Activated CD4-positive, alpha-beta T cell treated with anti-CD3 and anti-CD28 coated beads for 1 hour (primary cell): ENCODE data around the gene TM7SF2.

ENCODE experiments used
- DNase-seq: peaks from one replicate; pipeline ENCODE4 v3.0.0-alpha.2; 2020

Gene TM7SF2

DNA sequence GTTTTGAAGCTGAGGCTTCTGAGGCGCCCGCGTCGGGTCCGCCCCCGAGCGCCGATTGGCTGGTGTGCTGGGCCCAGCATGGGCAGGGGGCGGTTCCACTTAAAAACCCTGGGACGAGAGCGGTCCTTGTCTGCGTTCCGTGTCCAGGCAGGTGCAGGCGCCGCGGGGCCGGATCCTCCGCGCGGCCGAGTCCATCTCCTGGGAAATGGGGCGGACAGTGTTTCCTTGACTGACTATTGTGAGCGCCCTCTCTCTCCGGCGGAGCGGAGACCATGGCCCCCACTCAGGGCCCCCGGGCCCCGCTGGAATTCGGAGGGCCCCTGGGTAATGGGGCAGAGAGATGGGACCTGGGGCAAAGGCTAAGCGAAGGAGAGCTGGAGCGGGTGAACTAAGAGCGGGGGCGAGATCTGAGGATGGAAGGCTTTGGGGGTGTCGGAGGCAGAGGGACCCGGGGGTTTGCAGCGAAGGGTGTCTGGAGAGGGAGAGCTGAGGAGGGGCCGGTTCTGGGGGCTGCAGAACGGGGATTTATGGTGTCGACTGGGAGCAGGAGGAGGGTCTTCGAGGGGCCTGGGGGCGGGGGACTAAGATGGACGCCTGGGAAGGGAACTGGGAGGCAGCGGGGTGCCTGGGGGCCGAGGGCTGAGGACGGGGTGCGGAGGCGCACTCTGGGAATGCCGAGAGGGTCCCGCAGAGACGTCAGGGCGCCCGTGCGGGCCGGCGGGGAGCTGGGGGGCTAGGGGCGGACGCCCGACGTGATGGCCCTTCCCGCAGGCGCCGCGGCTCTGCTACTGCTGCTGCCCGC lies at the start of gene TM7SF2:
Gene TM7SF2 (plus strand): TSS at position 129 of the 802 bp plus-strand sequence. CDS start 144 bp downstream, at position 273.
- DNase-seq = peak; percentile 88

DNA sequence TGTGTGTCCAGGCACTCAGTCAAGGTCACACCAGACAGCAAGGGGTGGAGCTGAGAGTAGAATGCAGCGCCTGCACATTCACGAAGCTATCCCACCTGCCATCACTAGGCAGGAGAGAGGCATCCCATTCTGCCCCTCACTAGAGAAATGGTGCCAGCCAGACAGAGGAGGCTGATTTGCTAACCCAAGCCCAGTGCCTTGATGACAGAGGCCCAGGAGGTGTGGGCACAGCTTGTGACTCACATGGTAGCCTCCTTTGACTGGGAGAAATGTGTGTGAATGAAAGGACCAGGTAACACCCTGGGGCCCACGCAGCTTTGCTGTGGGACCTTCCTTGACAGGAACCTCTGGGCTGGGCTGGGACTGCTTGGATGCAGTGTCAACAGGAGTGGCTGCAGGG lies 48.1 kb upstream of the TM7SF2 start:
- no peak for DNase-seq

DNA sequence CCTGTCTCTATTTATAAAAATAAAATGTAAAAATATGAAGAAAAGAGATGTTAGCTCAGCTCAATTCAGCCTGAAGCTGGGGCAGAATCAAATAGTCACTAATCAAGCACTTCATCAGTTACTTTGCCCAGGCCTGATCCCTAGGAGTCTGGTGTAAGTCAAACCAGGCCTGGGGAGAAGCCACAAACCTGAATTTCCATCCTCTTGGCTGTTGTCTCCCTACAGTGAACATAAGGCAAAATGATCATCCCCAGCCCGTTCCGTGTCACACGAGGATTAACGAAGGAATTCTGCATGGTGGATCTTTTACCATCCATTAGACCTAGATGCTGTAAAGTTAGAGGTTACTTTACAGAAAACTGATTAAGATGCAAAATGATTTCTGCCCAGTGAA lies 46.8 kb upstream of the TM7SF2 start:
- DNase-seq = no peak

DNA sequence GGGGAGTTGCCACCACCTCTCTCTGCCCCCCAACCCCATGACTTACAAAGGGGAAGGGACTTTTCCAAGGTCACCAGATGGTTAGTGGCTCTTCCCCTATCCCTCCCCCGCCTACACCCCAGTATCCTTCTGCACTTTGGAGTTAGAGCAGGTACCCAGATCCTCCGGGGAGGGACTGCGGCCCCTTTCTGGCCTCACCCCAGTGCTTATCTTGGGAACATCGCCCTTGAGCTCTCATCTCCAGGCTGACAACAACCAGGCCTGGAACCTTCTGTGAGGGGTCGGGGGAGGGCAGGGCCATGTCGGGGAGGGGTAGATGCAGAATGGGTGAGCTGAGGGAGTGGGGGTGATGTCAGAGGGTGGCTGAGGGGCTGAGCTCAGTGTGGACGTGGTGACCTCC lies 45.8 kb upstream of the TM7SF2 start:
- no peak for DNase-seq

DNA sequence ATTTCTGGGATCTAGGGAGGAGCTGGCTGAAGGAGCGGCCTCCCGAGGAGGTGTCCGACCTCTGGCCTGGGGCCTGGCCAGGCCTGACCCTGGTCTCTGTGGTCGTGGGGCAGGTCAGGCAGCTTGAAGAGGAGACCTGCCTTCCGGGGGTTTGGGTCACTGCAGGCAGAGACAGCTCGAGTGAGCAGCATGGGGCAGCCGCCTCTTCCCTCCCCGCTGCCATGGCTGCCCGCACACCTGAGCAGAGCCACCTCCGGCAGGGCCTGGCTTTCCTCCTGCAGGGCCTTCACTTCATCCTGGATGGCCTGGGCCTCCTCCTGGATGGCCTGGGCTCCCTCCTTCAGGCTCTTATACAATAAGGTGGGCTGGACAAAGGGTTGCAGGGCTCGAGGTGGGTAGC lies 45.4 kb upstream of the TM7SF2 start:
- DNase-seq = no peak

DNA sequence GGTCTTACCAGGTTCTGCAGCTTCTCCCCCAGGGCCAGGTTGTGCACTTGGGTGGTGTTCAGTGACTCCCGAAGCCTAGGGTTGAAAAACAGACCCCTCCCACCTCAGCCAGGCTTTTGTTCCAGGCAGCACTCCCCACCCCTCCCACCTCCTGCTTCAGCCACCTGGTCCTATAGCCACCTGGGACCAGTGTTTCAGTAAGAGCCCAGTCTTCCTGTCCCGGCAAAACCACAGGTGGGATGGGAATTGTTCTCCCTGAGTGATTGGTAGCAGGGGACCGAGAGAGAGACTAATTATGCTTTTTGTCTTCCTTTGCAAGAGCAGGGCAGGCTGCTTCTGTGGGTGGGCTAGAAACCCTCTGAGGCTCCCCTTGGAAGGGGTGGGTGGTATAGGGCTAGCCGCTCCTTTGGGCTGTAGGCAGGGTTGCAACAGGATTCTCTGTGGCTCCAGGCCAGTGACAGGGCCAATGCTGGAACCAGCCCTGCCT lies 44.8 kb upstream of the TM7SF2 start:
- no peak for DNase-seq

DNA sequence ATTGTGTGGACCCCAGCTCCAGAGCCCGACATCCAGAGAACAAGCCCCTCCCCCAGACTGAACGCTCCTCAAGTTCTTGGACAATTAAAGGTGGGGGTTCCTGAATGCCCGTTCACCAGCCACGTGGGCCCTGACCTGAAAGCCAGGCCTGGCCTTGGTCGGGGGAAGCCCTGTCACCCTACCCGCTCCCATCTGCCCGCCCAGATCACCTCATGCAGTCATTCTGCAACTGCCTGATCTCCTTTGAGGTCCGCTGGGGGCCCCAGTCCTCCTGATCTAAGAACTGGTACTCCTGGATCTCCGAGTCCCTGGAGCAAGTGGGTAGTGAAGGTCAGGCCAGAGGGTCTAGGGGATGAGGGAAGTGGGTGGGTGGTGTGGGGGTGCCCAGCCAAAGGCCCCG lies 44.2 kb upstream of the TM7SF2 start:
- no peak for DNase-seq

DNA sequence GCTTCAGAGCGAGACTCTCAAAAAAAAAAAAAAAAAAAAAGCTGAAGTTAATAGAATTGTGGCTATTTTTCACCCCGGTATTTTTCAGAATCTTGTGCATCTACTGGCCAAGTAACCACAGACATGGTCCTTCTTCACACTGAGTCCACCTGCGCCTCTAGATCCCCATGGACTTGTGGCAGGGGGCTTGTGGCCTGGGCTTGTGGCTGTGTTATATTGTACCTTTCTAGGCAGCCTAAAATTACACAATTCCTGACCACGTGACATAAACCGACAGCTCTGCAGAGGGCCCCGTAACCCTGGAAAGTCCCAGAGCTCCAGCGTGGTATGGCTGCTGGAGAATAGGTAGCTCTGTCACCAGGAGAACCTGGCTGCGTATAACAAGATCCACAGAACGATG lies 42.5 kb upstream of the TM7SF2 start:
- no peak for DNase-seq

DNA sequence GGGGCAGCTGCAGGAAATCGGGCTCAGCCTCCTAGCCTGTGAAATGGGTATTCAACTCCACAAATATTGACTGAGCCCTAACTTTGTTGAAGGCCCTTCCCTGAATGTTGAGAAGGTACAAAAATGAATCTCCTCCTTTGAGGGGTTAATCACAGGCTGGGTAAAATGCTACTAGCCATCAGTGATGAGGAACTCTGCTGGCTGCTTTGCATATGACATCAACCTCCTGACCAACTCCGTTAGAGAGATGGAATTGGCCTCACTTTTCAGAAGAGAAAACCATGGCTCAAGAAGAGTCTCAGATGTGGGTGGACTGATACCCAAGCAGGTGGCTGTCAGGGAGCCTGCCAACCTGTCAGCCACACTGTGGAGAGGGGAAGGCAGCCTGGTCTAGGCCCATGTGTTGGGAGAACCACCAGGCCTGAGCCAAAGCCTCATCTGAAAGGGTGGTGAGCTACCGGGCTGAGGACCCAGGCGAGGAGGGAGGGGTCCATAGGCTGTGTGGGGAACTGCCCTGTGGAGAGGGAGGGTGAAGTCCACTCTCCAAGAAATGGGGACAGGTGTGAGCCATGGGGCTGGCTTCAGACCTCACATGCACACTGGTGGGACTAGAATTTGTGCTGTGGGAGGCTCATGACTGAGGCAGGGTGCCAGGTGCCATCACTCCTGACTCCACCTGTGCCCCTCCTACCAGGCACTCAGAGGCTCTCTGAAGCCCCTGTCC lies 39.6 kb upstream of the TM7SF2 start:
- DNase-seq = no peak

DNA sequence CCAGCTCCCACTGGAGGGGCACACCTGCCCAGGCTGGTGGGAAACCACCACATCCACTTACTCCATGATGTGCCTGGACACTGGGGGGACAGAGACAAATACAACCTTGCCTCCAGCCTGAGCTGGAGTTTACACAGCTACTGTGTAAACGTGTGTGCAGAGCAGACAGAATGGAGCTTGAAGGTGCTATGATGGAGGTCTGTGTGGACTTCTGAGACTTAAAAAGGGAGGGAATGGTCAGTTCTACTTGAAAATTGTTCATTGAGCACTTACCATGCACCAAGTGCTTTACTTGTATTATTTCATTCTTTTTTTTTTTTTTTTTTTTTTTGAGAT lies 39.1 kb upstream of the TM7SF2 start:
- DNase-seq = no peak

DNA sequence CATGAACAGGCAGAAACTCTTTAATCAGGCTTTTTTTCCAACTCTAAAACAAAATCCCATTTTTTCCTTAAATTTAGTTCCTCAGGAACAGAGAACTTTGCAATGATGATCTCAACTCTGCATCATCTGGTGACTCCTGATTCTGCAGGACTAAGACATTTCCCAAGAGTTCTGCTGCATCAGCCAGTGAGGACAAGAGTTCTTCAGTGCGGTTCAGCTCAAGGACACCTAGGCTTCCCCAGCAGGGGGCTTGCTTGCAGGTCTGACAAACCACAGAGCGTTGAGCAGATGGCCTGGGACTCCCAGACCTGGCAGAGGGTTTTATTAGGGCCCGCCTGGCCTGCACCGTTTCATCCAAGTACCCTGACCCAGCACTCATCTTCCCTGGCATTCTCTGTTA lies 34.2 kb upstream of the TM7SF2 start:
- DNase-seq = no peak

DNA sequence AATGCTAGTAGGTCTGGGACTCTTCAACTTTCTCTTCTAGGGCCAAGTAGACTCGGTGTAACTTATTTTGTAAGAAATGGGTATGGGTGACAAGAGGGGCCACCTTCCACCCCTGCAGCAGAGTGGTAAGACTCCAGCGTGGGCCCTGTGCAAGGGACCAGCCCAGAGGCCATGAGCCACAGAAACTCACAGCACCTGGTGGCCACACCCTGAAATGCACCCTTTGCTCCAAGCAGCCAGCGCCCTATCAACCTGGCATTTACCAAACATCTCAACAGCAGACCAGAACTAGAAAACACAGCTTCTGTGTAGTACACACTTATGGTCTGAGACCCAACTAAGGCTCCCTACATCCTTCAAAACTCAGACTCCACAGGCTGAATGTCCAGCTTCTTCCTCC lies 33.5 kb upstream of the TM7SF2 start:
- peak; percentile 61 for DNase-seq

DNA sequence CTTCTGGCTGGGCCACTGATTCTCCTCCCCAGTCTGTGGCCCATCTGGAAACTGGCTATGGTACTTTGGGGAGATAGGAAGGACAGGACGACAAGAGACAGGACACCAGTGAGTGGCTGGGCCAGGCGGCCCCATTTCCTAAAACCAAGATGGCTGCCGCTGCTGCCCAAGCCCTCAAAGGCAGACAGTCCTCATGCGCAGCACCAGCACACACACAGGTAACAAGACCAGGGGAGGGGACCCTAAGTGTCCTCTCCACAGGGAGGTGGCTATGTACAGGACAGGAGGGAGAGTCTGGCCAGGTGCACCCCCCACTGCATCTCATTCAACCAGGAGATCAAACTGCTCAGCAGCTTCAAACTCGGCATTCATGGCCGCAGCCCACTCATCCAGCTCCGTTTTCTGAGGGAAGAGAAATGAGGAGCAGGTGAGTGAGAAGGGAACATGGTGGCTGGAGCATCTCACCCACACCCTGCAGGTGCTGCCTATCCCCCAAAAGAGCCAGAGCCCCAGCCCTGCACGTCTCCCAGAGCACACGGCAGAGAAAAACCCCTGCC lies 32.8 kb upstream of the TM7SF2 start:
- no peak for DNase-seq

DNA sequence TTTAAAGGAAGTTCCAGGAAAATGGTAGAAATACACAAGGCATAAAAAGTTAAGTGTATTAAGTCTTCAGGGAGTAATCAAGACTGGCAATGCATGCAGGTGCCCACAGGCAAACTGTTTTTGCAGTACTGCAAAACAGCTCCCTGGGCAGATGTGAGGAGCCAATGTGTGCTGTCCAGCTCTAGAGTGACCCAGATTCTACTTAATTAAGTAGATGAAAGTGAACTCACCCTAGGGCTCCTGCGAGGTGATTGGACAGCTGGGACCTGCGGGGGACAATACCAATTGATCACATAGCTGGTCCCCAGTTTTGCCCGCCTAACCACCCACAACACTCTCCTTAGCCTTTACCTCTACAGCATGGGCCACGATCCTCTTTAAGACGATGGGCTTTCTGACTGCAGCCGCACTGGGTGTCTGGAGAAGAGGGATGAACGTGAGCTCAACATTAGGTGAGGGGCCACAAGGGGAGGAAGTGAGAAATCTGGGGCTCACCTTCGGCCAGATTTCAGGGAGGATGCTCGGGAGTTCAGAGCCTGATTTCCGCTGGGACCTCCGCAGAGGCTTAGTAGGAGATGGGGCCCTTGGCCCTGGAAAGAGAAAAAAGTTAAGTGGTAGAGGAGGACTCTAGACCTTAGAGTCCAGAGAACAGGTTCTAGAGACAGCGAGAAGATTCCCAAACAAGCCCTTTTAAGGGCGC lies 28.4 kb upstream of the TM7SF2 start:
- no peak for DNase-seq

DNA sequence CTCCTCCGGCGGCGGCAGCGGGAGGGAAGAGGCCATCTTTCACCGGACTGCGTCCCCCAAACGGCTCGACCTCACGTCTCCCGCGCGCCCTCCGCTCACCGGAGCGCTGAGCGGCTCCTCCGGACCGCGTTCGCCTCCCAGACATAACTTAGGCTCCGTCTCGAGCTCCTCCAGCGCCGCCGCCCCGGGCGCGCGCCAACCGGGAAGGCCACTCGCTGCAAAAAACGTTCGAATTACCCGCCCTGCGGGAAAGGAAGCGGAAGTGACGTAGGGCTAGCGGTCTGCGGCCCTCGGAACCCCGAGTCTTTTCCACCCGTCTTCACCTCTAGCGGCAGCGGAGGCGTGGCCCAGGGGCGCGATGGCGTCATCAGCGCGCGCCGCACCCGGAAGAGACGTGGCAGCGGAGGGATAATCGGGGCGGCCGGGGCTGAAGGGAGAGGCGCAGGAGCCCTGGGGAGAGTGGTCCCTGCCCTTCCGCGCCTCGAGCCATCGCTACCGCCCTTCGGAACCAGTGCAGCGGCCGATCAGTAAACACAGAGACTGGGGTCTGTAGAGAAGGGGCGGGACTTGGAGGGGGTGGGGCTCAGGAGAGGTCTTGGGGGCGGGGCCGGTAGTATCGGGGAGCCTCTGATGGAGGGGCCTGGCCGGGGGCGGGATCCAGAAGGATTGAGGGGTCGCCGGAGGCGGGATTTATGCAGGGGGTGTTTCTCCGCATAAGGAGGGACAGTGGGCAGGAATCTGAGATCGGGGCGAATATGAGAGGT lies 27.7 kb upstream of the TM7SF2 start, which contains the start of the genes CDCA5 and ZFPL1:
Gene CDCA5 (minus strand): TSS at position 207 of the 764 bp plus-strand sequence. CDS start 62 bp downstream, at position 145.
Gene ZFPL1 (plus strand): TSS at position 389 of the 764 bp plus-strand sequence. CDS start 477 bp downstream, outside the sequence.
- peak; percentile 95 for DNase-seq

DNA sequence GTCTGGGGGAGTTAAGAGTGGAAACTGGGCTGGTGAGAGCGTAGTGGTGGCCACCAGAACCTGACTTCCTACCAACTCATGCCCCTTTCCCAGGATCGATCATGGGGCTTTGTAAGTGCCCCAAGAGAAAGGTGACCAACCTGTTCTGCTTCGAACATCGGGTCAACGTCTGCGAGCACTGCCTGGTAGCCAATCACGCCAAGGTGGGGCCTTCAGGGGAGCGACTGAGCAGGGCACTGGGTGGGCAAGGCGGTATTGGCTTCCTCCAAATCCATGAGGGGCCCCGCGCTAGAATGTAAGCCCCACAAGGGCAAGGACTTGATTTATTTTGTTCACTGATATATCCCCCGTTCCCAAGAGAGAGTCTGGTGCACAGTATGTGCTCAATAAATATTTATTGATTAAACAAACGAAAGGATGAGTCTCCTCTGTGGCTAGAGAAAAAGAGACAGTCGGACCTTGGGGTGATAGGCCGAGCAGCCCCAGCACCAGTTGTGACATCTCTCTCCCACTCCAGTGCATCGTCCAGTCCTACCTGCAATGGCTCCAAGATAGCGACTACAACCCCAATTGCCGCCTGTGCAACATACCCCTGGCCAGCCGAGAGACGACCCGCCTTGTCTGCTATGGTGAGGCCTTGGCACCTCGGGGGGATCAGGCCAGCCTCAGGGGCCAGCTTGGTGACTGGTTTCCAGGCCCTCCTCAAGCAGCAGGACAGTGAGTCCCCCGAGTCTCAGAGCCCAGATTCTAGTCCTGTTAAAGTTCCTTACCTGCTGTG lies 26.9 kb upstream of the TM7SF2 start:
- DNase-seq = no peak

DNA sequence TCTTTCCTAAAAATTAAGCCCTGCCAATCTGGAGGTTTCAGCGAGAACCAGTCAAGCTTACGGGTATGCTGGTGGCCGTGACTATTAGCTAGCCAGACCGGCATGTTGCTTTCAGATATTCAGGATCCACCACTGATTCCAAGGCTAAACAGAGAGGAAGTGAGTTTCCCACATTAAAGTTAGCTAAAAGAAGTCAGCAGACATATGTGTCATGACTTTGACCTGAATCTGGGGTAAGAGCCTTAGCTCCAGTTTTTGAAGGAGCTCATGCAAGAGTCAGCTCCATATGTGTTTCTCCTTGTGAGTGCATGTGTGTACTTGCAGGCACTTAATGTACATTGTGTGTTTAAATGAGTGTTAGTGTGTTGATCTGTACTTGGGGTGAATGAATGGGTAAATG lies 26.2 kb upstream of the TM7SF2 start:
- DNase-seq = no peak

DNA sequence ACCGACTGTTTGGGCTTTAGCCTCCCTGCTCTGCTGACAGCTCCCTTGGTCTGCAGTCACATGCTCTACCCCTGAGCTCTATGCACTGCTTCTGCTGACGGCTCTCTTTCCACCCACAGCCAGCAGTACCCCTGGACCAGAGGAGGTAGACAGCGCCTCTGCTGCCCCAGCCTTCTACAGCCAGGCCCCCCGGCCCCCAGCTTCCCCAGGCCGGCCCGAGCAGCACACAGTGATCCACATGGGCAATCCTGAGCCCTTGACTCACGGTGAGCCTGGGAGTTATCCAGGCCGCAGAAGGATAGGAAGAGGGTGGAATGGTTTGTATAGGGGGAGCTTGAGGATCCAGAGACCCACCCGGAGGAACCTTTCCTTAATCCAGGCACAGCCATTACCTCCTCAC lies 24.9 kb upstream of the TM7SF2 start:
- no peak for DNase-seq

DNA sequence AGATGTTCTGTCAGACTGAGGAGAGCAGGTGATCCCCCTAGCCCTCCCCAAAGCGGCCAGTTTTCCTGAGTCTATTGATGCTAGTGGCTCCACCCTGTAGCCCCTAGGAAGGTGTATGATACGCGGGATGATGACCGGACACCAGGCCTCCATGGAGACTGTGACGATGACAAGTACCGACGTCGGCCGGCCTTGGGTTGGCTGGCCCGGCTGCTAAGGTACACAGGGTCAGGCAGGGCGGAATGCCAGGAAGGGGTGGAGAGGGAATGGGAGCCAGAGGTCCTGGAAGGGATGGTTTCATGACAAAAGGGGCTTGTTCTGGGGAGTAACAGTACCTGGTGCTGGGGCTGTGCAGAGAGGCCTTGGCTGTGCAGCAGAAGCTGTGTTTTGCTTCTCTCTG lies 24.5 kb upstream of the TM7SF2 start:
- DNase-seq = no peak

DNA sequence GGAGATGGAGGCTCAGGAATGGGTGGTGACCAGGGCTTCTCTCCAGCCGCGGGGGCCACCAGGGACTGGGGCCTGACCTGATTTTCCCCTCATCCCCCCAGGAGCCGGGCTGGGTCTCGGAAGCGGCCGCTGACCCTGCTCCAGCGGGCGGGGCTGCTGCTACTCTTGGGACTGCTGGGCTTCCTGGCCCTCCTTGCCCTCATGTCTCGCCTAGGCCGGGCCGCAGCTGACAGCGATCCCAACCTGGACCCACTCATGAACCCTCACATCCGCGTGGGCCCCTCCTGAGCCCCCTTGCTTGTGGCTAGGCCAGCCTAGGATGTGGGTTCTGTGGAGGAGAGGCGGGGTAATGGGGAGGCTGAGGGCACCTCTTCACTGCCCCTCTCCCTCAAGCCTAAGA lies 23.8 kb upstream of the TM7SF2 start:
- DNase-seq = no peak

DNA sequence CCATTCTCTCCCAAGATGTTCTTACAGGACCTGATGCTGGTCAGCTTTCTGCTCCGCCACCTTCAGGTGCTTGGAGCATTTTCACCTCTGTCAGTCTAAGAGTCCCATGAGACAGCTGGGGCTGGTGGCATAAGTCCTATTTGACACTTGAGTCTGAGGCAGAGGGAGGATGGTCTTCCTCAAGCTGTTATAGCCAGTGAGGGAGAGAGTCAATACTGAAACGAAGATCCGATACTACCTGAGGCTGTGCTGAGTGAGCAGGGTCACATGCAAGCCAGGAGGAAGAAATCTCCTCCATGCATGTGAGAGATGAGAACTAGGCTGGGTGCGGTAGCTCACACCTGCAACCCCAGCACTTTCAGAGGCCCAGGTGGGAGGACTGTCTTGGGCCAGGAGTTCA lies 22.1 kb upstream of the TM7SF2 start:
- no peak for DNase-seq

DNA sequence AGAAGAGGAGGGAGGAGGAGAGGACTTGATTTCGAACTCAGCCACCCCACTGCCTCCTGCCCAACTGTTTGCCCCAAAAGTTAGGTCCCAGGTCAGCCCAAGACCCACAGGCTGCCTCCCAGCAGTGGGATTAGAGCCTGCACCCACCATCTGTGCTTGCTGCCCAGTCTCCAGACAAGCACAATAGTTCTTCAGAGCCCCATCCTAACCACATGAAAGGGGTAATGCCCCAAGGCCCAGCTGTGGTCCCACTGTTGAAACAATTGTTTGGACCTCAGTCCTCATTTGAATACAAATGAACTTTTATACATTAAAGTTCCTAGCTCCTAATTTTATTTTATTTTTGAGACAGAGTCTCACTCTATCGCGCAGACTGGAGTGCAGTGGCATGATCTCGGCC lies 21.0 kb upstream of the TM7SF2 start:
- DNase-seq = no peak
